Neural cell (in vitro differentiated cells): ENCODE results near the gene C11orf68.
A peak's percentile ranks its signal among the peaks of the same experiment; 100 is the strongest.

ENCODE experiments used
- EP300 ChIP-seq: fragments of 450-650 bp; conservative IDR thresholded peaks from 2 replicates; pipeline ENCODE4 v1.6.1; 2014; ENCODE audit warnings: antibody characterized with exemption, mild to moderate bottlenecking, moderate library complexity; ENCODE audit not compliant: poor library complexity, severe bottlenecking
- EZH2 ChIP-seq: fragments of 200-600, 300-800 bp; shearing (Covaris generic), sonication (generic); IDR thresholded peaks from 2 replicates; pipeline ENCODE4 v1.6.1; 2014; ENCODE audit warnings: antibody characterized with exemption, low read length, borderline replicate concordance, mild to moderate bottlenecking; ENCODE audit not compliant: insufficient read depth, poor library complexity, severe bottlenecking
- MXI1 ChIP-seq: fragments of 450-650 bp; conservative IDR thresholded peaks from 2 replicates; pipeline ENCODE4 v1.6.1; 2014; ENCODE audit warnings: antibody characterized with exemption, mild to moderate bottlenecking; ENCODE audit not compliant: poor library complexity, severe bottlenecking
- POLR2AphosphoS5 ChIP-seq: IDR thresholded peaks from 2 replicates; pipeline ENCODE4 v1.6.1; 2012
- RAD21 ChIP-seq: fragments of 450-650 bp; conservative IDR thresholded peaks from 2 replicates; pipeline ENCODE4 v1.6.1; 2014; ENCODE audit warnings: antibody characterized with exemption, mild to moderate bottlenecking, moderate library complexity
- SMC3 ChIP-seq: fragments of 450-650 bp; conservative IDR thresholded peaks from 2 replicates; pipeline ENCODE4 v1.6.1; 2014; ENCODE audit warnings: antibody characterized with exemption, mild to moderate bottlenecking, moderate library complexity; ENCODE audit not compliant: poor library complexity
- TAF1 ChIP-seq: IDR thresholded peaks from 2 replicates; pipeline ENCODE4 v1.6.1; 2012; ENCODE audit warnings: low read depth
- TF ChIP-seq, protein P1 (sequence below): fragments of 450-650 bp; IDR thresholded peaks from 2 replicates; pipeline ENCODE4 v1.5.1; 2014; ENCODE audit warnings: antibody characterized with exemption, mild to moderate bottlenecking, moderate library complexity; ENCODE audit not compliant: poor library complexity, severe bottlenecking

DNA sequence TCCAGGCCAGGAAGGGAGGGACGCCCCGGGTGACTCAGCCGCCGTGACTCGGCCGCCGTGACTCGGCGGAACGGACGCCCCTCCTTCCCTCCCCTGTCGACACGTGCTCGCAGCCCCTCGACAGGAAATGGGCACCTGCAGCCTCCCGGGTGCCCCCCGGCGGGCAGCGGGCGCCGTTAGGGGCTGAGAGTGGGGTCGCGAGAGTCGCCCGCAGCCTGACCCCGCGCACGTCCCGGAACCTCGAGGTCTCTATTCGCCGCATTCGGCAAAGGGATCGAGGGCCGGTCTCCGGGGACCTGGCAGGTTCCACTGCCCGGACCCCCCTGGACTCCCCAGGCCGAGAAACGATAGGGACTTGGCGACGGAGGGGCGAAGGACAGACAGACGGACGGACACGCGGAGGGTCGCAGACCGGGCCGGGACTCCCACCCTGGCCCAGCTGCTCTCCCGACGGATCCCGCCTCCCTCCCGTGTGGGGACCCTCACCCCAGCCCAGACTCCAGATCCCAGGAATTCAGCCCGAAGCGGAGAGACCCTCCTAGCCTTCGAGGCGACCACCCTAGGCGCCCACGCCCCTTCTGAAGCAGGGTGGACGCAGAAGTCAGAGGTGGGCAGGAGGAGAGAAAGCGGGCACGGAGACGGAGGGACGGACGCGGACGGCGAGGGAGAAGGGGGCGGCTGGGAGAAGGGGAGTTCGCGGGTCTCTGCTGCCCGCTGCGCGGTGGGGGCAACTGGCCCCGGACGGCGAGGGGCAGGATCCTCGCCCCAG is 19.3 kb downstream of the C11orf68 start:
- TF ChIP-seq, protein P1, sequence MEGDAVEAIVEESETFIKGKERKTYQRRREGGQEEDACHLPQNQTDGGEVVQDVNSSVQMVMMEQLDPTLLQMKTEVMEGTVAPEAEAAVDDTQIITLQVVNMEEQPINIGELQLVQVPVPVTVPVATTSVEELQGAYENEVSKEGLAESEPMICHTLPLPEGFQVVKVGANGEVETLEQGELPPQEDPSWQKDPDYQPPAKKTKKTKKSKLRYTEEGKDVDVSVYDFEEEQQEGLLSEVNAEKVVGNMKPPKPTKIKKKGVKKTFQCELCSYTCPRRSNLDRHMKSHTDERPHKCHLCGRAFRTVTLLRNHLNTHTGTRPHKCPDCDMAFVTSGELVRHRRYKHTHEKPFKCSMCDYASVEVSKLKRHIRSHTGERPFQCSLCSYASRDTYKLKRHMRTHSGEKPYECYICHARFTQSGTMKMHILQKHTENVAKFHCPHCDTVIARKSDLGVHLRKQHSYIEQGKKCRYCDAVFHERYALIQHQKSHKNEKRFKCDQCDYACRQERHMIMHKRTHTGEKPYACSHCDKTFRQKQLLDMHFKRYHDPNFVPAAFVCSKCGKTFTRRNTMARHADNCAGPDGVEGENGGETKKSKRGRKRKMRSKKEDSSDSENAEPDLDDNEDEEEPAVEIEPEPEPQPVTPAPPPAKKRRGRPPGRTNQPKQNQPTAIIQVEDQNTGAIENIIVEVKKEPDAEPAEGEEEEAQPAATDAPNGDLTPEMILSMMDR: no peak
- TF ChIP-seq RAD21 (no peak), EP300 (no peak), POLR2AphosphoS5 (no peak), MXI1 (no peak), TAF1 (no peak), SMC3 (no peak), EZH2 (peak; percentile 23)
